ENCODE results near the gene ADGRF3.

DNA sequence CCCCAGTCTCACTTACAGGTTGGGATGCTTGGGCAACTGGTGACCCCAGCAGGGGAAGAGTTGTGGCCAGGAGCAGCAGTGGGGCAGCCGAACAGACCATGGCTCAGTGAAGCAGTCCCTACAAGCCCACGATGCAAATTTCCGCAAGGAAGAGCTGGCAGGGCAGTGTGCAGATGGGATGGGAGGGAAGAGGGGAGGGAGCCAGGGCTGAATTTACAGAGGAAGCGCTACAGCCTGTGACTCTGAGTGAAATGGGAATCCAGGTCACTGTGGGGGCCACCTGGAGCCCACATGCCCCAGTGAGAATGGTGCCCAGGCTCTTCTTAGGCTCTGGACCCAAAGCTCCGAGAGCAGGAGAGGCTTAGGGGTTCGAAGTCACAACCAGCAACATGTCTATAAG lies 27.6 kb downstream of the ADGRF3 start:
- no peak for TF ChIP-seq CTCF (IDR thresholded peaks at IDR 0.05)
- no peak for TF ChIP-seq POLR2A (IDR thresholded peaks at IDR 0.05)

Data from uterus (tissue), 2 donors.